GOT3 (cell line): ENCODE measurements around the gene DGKA.

Experiments
- DNase-seq: peaks from one replicate; lab custom pipeline; 2025; ENCODE audit warnings: mixed read lengths; lab: John Stamatoyannopoulos, UW

DGKA gene

DNA sequence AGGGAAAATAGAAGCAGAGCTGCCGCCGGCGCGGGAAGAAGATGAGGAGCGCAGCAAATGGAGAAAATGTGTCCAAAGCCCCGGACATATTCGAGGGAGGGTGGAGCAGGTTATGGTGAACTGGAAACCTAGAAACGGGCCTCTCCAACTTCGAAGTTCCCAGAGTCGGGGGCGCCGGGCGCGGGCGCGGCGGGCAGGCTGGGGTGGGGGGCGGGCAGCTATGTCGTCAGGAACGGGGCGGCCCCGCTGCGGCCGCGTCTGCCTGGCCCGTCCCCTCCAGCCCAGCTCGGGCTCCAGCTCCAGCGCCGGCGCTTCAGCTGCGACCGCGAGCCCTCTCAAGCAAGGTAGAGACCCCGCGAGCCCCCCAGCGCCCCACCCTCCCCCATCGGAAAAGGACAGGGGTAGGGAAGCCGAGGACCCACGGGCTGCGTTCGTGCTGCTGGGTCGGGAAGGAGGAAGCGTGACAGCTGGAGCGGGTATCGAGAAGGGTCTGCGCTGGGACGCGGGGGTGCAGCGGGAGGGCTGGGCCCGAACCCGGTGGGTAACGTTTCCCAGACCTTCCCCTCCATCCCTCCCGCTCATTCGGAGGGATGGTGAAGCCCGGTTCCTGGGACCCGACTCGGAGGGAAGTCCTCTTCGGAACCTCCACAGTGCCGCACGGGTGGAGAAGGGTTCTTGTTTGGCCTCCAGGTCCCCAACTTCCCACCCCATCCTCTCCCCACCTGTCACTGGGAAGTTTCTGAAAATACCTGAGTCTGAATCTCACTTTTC, 1.0 kb downstream of the DGKA start:
- no peak for DNase-seq

DNA sequence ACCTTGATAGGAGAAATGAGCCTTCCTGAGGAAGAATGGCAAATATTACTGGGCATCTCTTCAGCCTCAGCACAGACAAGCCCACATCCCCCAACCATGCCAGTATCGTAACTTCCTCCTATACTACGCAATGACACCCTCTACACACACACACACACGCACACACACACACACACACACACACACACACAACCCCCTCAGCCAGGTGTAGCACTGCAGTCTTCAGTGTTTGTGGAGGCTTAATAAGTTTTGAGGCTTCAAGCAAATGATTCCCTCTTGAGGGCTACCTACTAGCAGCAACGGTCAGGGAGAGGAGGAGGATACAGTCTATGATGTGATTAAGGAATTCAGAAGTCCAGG, 1.6 kb downstream of the DGKA start:
- DNase-seq, result no peak

DNA sequence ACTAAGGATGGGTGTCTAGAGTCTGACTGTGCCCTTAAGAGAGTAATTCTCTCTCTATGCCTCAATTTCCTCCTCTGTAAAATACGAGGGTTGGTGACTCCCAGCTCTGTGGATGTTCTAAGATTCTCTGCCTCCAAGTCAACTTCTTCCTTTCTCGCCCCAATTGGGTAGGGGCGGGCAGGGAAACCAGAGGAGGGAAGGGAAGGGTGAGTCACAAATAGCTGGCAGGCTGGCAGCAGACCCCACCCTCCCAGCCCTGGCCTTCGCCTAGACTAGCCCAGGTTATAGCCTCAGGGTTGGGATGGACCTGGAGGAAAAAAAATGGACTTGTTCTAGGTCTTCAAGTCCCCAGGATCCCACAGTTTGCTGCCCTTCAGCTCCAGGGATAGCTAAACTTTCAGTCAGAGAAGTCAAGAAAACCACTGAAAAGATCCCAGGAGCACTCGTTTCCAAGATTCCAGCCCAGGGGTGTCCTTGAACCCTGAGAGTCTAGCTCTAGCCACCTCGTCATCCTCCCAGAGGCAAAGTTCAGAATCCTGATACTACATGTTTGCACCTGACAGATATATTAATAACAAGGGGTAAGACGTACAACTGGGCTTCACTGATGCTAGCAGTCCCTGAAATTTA, 2.3 kb downstream of the DGKA start:
- DNase-seq, result no peak

DNA sequence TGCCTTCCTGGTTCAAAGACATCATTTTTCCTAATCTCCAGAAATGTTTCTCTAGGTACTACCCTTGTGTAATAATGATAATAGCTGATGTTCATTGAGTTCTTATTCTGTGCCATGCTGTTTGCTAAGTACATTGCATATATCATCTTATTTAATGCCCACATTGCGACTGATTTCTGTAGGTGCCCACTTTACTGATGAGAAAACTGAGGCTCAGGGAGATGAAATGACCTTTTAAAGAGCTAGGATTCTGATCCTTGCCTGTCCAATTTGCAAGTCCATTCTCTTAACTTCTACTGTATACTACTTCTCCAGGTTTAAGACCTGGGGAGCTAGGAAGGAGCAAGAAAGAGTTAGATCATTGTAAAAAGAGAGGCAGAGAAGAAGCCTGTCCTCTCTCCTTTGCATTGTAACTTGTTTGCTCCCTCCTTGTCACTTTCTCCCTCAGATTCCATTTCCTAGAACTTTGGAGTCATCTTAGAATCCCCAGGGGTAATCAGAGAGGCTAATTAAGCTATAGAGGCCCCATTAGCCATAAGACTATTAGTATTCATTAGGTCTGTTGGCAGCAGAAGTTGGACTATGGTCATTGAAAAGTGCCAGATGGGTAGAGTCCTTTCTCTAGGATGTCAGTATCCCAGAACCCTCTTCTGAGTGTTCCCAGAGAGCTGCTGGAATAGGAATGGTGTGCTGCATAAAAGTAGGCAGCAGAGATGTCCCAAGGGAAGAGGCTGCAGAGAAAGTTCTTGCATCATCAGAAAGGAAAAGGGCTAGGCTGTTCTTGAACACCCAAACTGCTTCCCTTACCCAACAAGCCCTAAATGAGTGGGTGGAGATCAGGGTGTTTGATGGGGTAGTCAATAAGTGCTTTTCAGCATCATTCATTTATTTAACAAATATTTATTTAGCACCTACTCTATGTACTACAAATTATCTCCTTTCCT, 3.1 kb downstream of the DGKA start:
- DNase-seq, result no peak

DNA sequence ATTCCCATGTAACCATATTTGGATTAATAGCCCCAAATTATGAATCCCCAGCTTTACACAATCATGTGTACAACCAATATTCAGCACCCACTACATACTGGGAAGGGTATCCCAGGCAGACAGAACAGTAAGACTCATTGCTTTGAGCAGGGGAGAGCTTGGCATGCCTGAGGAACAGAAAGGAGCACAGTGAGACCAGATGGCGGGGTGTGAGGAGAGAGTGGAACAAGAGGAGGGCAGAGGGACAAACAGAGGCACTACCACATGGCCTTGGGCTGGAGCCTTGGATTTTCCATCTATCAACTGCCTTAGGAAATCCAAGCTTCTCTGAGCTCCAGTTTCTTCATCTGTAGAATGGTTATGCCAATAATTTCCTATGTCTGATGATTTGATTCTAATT, 3.8 kb downstream of the DGKA start:
- DNase-seq, result no peak

DNA sequence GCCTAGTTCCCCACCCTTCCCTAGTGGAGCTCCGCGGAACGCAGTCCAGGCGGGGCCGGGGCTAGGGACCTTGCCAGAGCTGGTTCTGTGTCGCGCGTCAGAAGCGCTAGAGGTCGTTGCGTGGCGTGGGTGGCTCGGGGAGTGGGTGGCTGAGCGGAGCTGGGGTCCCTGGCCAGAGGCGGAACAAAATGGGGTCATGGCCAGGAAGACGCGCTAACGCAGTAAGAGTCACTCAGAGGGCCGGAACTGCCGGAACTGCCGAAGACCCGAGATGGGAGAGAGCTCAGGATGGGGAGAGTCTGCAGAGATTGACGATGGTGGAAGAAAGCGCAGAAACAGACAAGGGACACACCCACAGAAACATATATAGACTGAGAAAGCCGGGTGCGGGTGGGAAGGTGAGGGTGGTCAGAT, 4.8 kb downstream of the DGKA start:
- DNase-seq, result no peak

DNA sequence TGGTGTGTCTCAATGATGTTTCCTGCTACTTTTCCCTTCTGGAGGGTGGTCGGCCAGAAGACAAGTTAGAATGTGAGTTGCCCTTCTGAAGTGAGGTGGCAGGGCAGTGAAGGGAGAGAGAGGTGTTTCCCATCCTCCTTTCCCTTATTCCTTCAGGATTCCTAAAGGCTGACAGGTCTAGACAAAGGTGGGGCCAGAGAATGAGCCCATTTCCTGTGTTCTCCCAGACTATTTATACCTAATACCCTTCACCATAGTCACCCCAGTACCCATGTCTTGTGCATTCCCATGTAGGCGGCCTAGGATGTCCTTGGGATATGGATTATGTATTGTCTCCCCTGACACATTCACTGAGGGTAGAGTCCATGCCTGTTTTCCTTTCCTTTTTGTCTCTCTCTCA, 7.0 kb downstream of the DGKA start:
- no peak for DNase-seq

DNA sequence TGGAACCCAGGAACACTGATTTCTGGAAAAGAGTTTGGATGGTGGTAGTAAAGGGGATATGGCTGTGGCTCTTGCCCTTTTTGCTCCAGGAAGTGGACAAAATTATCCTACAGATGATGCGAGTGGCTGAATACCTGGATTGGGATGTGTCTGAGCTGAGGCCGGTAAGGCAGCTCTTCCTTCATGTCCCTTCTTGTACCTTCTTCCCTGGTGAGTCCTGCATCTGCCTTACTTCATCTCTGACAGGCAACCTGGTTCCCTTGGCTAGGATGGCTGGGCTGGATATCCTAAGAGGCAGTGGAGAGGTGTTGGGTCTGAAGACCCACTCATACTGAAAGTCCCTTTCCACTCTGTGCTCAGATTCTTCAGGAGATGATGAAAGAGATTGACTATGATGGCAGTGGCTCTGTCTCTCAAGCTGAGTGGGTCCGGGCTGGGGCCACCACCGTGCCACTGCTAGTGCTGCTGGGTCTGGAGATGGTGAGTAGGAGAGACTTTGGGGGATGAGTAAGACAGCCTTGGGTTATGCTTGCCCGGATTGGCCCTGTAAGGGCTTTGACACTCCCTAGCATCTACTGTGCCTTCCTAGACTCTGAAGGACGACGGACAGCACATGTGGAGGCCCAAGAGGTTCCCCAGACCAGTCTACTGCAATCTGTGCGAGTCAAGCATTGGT, 8.0 kb downstream of the DGKA start:
- no peak for DNase-seq

DNA sequence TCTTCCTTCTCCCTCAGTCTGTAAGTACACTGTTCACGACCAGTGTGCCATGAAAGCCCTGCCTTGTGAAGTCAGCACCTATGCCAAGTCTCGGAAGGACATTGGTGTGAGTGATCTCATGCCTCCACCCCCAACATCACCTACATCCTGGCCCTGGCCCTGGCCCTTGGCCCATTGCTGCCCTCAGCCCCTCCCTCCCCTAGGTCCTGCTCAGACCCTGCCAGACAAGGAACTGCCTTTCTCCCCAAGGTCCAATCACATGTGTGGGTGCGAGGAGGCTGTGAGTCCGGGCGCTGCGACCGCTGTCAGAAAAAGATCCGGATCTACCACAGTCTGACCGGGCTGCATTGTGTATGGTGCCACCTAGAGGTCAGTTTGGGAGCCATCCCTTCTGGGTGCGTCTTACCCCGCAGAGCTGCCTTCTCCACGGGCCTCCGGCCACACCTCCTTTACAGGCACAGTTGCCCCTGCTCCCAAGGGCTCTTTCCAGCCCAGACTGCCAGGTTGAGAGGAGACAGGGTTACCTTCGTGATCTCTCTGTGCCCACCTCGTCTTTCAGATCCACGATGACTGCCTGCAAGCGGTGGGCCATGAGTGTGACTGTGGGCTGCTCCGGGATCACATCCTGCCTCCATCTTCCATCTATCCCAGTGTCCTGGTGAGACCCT, 9.2 kb downstream of the DGKA start:
- DNase-seq, result no peak

DNA sequence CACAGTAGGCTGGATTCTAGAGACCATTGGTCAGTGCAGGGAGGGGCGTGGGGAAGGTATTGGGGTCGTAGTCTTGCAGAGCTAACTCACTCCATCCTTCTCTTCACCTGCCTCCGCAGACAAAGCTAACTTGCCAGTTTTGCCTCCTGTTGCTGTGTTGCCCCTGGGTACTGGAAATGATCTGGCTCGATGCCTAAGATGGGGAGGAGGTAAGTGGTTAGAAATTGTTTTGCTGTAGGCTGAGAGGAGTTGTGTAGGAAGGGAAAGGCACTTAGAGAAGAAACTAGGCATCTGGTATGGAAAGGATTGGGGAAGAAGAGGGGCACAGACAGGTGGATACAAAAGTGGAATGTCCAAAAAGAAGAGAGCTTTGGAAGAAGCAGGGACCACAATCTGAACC, 11.1 kb downstream of the DGKA start:
- DNase-seq, result no peak

DNA sequence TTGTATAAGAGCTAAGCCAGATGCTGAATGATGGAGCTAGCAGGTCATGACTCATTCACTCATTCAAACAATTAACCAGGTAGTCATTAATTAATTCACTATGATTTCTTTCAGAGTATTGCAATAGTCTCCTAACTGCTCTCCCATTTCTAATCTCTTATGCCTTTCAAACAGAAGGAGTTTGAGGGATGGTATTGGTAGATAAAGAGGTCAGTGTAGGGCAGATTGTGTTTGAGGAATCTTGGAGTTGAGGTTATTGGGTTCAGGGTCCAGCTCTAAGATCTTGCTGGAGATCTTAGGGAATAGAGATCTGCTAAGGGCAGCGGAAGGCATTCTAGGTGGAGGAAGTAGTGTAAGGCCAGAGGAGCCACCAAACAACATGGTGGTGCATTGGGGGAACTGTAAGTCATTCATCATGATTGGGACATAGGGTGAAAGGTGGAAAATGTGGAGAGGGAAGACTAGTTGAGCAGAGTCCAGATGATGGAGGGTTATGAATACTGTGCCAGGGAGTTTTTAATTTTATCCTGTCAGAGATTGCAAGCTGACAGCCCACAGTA, 11.7 kb downstream of the DGKA start:
- DNase-seq, result no peak

DNA sequence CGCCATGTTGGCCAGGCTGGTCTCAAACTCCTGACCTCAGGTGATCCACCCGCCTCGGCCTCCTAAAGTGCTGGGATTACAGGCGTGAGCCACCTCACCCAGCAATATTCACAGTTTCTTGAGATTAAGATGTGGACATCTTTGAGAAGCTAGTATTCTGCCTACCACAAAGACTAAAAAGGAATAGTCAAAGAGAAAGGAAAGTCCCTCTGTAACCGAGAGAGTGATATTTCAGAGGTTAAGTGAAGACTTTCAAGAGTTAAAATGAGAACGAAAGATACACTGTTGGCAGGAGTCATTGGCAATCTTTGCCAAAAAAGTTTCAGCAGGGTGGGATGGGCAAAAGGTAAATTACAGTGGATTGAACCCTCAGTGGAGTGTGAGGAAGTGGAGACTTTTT, 15.6 kb downstream of the DGKA start:
- no peak for DNase-seq

DNA sequence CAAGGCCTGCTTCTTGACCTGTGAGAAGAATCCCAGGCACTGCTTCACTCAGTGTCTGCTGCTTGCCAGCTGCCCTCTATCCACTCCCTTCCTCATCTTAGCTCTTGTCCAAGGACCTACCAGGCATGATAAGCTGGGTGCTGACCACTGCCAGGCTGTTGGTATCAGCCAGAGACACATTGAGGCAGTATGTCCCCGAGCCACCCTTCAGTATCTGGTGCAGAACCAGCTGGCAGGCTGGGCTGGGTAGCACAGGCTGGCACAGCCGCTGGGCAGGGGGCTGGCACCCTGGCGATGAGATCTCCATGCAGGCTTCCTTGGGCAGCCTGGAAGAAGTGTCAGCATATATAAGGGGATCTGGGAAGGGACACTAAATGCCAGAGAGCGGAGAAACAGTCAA, 24.4 kb downstream of the DGKA start:
- DNase-seq, result no peak

DNA sequence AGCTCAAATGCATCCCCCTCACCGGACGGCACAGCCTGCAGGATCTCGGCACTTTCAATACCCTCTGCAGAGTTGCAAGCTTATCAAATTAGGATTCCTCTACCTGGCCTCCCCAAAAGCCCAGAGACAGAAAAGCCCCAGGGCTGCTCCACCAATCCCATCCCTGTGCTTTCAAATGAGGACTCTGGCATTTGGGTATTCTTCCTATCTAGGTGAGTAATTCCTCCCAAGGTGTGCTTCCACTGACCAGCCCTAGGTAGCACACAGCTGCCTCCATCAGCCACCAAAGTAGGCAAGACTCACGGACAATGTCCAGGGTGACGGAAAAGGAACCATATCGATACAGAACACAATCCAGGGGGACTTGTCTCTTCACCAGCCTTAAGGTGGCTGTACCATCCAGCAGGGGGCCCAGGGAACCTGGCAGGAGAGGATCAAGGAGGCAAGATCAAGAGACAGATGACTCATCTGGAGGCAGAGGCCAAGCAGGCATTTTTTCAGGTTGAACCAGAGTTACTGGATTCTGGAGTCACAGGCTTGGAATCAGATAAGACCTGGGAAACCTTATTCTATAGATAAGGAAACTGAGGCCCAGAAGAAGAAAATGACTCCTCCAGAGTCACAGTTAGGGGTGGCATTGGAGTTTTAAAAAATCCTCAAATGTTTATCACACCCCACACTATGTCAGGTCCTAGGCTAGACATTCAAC, 25.0 kb downstream of the DGKA start:
- no peak for DNase-seq

DNA sequence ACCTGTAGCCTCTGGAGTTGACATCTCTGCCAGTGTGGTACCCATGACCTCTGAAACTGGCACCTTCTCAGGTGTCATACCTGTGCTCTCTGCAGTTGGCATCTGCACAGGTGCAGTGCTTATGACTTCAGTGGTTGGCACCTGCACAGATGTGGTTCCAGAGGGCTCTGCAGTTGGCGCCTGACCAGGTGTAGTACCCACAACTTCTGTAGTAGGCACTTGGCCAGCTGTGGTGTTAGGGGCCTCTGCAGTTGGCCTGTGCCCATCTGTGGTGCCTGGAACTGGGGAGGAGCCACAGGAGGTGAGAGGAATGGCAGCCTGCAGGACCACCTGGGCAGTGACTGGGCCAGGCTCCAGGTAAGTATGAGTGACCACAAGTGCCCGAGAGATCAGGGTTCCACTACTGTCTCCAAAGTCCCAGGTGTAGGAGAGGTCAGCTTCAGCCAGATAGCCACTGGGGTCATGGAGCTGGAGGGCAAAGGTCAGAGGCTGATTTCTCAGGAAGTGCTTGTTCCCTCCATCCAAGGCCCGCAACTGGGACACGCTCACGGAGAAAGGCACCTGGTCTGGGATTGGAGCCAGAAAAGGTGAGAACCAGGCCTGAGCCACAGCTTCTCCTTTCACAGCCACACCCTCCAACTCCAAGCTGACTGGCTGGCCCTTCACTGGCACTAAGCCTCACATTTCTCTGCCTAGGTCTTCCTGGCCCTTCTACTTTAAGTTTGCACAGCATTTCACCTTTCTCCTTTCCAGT, 26.3 kb downstream of the DGKA start:
- no peak for DNase-seq

DNA sequence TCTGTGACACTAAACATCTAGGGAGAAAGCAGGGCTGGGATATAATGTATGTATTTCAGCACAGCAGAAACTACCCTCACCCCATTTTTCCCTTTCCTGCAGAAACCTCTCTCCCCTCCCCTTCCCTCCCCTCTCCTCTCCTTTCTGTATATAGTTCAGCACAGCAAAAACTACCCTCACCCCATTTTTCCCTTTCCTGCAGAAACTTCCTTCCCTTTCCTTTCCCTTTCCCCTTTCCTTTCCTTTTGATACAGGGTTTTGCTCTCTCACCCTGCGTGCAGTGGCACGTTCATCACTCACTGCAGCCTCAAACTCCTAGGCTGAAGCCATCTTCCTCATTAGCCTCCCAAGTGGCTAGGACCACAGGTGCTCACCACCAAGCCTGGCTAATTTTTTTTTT, 32.8 kb downstream of the DGKA start:
- DNase-seq, result no peak

DNA sequence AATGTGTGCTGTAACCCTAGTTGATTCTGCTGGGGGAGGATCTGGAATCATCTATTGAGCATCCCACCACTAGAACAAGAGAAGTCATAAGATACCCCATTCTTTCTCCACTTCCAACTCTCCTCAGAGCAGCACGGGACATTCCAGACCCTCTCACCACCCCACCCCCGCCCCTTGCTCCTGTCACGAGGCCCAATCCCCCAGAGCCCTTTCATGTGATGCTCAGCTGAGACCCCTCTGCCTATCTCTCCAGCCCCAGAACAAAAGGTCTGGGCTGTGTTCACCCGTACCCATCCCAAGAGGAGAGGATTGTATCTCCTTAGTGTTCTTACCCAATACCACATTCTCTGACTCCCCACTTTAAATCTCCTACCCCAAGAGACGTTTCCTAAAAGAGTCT, 34.3 kb downstream of the DGKA start:
- DNase-seq, result no peak

DNA sequence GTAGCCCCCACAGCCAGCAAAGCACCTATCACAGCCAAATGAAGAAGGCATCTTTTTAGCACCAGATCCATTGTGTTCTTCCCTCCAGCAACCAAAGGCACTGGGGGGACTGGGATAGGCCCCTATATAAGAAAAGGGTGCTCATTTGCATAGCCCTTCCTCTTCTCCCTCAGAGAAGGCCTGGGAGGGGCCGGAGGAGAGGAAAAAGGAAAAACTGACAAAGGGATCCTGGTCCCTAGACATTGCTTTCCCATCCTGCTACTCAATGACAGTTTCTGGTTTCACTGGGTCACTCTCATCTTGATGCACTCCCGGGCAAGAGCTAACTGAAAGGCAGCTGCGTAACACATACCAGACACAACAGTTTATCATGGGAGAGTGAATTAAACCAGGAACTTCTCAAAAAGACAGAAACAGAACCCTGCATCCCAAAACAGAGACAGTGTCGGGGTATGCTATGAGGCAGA, 35.0 kb downstream of the DGKA start, which contains the start of gene PMEL:
PMEL (minus strand) TSS at position 102 of the 467 bp plus-strand sequence; CDS start at position 71, 31 bp downstream.
- DNase-seq, result no peak

DNA sequence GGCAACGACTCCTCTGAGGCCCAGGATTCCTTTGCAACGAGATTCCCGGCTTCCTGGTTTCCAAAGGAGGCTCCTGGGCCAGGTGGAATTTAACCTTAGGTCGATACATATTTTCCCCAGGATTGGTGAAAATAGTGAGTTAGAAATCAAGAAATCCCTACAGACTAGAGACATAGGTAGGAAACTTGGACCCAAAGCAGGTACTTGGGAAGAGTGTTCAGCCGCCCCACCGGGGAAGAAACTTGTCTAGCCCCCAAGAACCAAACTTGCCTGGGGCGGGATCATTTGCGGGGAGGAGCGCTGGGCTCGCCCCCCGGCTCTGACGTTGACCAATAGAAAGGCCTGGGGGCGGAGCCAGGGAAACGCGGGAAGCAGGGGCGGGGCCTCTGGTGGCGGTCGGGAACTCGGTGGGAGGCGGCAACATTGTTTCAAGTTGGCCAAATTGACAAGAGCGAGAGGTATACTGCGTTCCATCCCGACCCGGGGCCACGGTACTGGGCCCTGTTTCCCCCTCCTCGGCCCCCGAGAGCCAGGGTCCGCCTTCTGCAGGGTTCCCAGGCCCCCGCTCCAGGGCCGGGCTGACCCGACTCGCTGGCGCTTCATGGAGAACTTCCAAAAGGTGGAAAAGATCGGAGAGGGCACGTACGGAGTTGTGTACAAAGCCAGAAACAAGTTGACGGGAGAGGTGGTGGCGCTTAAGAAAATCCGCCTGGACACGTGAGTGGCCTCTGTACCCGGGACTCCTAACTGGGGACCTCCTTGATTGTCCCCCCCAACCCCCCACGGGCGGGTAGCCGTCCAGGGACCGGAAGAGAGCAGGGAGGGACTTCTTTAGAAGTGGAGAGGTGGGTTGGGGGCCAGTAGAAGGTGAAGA, 35.7 kb downstream of the DGKA start, which contains the start of gene CDK2:
CDK2 (plus strand) TSS at position 423 of the 874 bp plus-strand sequence; CDS start at position 602, 179 bp downstream.
- DNase-seq, result no peak
